OCI-LY3 (cell line): Measurements from ENCODE around the gene TCF12.

Experiments
- CTCF ChIP-seq: fragments of 200-600, 300-600 bp; sonication (generic); IDR thresholded peaks from 2 replicates; pipeline ENCODE4 v1.5.1; 2014; ENCODE audit warnings: antibody characterized with exemption, low read length, low read depth
- EZH2phosphoT487 ChIP-seq: fragments of 200-600 bp; shearing (Covaris generic); IDR thresholded peaks from 2 replicates; pipeline ENCODE4 v1.6.1; 2018; ENCODE audit warnings: antibody characterized with exemption, mixed run types, low read depth

GRCh38 chr15:57149196-57149595 is 230.8 kb downstream of the TCF12 start:
- no peak for TF ChIP-seq CTCF
- TF ChIP-seq EZH2phosphoT487, result no peak
